Measurements from ENCODE around the gene SRI.

GRCh38 chr7:88224601-88225275 is 4.9 kb upstream of the SRI start:
- no peak for TF ChIP-seq CTCF (IDR thresholded peaks at IDR 0.05)
- no peak for TF ChIP-seq POLR2AphosphoS5 (IDR thresholded peaks at IDR 0.05)
- no peak for TF ChIP-seq POLR2A (IDR thresholded peaks at IDR 0.05; ENCODE audit: low read depth)
- no peak for TF ChIP-seq EP300 (IDR thresholded peaks at IDR 0.05)

All from esophagus muscularis mucosa (tissue), 4 donors.